HFF-Myc (cell line): ENCODE data around the gene GNA12.
"Not testable (repeated sequence)": the region's sequence is repeated elsewhere in the genome, so short reads cannot be mapped to it uniquely, and the experiment has no call there.

Source experiments
- DNase-seq: peaks from one replicate; pipeline ENCODE4 v3.0.0-alpha.2; 2011; ENCODE audit warnings: low read depth; ENCODE audit errors: extremely low read depth
- H3K4me3 ChIP-seq: replicated peaks from 2 replicates; pipeline ENCODE4 v1.5.1; 2011; ENCODE audit warnings: low read depth, mild to moderate bottlenecking, control low read depth, low read length
- CTCF ChIP-seq: IDR thresholded peaks from 2 replicates; pipeline ENCODE4 v1.5.1; 2012; ENCODE audit warnings: mild to moderate bottlenecking, low read depth, low read length, control low read depth; ENCODE audit errors: missing control alignments

Gene GNA12

DNA sequence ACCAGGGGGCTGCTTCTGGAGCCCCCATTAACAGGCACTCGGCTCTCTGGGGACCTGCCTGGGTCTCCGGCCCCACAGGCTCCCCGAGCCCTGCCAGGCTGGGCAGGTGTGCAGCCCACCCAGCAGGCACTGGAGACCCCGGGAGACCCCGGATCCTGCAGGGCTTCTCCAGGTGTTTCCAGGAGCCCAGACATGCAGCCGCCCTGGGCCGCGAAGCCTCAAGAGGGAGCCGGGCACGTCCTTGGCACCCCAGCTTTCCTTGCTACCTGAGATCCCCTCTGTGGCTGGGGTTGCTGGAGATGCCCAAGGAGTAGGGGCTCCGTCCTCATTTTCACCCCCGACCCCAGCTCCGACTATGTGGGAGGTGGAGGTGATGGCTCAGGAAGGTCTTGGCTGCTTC lies 163.9 kb downstream of the GNA12 start:
- no peak for DNase-seq
- no peak overlapping the region for H3K4me3 ChIP-seq
- no peak for TF ChIP-seq CTCF

GRCh38 chr7:2679135-2680127 lies 164.7 kb downstream of the GNA12 start:
- H3K4me3 ChIP-seq, DNase-seq: not testable (repeated sequence)

GRCh38 chr7:2678454-2678853 lies 165.7 kb downstream of the GNA12 start:
- H3K4me3 ChIP-seq, DNase-seq: not testable (repeated sequence)
